22Rv1 (cell line): ENCODE data around the gene TMEM132D.

Source experiments
- ZFX ChIP-seq: fragments of 450-650 bp; IDR thresholded peaks from 2 replicates; pipeline ENCODE4 v1.6.1; 2017; ENCODE audit warnings: antibody characterized with exemption, borderline replicate concordance
- TF ChIP-seq, protein P1 (sequence below): fragments of 450-650 bp; IDR thresholded peaks from 2 replicates; pipeline ENCODE4 v1.5.1; 2017; ENCODE audit warnings: mild to moderate bottlenecking

DNA sequence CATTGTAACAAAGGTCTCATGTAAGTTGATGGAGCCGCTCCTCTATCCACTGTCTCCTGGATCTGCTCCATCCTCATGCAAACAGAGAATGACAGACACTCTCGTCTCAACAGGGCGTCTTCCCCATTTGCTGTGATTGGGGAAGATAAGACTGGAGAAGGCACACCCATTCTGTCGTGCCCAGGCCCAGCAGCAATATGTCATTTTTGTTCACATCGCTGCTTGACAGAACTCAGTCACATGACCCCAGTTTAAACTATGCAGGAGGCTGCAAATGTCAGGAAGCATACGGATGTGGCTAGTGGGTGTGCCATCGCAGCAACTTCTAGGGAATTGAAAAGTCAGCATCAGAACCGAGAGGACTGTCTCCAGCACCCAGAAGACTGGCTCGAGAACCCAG, 290.5 kb downstream of the TMEM132D start:
- TF ChIP-seq, protein P1, sequence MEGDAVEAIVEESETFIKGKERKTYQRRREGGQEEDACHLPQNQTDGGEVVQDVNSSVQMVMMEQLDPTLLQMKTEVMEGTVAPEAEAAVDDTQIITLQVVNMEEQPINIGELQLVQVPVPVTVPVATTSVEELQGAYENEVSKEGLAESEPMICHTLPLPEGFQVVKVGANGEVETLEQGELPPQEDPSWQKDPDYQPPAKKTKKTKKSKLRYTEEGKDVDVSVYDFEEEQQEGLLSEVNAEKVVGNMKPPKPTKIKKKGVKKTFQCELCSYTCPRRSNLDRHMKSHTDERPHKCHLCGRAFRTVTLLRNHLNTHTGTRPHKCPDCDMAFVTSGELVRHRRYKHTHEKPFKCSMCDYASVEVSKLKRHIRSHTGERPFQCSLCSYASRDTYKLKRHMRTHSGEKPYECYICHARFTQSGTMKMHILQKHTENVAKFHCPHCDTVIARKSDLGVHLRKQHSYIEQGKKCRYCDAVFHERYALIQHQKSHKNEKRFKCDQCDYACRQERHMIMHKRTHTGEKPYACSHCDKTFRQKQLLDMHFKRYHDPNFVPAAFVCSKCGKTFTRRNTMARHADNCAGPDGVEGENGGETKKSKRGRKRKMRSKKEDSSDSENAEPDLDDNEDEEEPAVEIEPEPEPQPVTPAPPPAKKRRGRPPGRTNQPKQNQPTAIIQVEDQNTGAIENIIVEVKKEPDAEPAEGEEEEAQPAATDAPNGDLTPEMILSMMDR: no peak
- TF ChIP-seq ZFX: no peak
